Cardiac fibroblast (primary cell): Measurements from ENCODE around the gene ADAM12.

Experiments used
- DNase-seq, 2 donors: peaks; one replicate each; pipeline versions ENCODE4 v3.0.0 to v3.0.0-alpha.2; 2010; ENCODE audit warnings: low read depth in 2 of 2
- H3K4me3 ChIP-seq, 2 donors: replicated peaks in 1 of 2; 1 replicate in 1 of 2; 2 replicates in 1 of 2; pipeline ENCODE4 v1.5.1; 2011; ENCODE audit warnings: low read depth in 2 of 2, low read length in 2 of 2, mild to moderate bottlenecking in 2 of 2, moderate library complexity in 1 of 2
- TF ChIP-seq, protein P1 (sequence below): IDR thresholded peaks from one replicate; pipeline ENCODE4 v1.5.1; 2011; ENCODE audit warnings: low read depth, mild to moderate bottlenecking, low read length, inconsistent platforms

Gene ADAM12

DNA sequence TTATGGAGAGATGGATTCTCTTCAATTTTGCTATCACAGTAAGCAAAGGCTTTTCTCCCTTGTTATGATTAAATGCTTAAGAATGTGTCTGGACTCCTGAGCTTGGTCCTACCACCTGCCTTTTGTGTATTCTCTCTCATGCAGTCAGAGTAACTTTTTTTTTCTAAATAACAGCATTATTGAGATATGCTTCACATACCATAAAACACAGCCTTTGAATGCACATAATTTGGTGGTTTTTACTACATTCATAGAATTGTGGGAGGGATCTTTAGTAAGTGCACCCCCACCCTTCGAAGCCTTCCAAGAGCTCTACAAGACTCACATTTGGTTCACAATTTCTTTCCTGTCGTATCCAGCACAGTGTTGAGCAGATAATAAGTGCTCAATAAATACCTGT lies 175.5 kb downstream of the ADAM12 start:
- TF ChIP-seq, protein P1, sequence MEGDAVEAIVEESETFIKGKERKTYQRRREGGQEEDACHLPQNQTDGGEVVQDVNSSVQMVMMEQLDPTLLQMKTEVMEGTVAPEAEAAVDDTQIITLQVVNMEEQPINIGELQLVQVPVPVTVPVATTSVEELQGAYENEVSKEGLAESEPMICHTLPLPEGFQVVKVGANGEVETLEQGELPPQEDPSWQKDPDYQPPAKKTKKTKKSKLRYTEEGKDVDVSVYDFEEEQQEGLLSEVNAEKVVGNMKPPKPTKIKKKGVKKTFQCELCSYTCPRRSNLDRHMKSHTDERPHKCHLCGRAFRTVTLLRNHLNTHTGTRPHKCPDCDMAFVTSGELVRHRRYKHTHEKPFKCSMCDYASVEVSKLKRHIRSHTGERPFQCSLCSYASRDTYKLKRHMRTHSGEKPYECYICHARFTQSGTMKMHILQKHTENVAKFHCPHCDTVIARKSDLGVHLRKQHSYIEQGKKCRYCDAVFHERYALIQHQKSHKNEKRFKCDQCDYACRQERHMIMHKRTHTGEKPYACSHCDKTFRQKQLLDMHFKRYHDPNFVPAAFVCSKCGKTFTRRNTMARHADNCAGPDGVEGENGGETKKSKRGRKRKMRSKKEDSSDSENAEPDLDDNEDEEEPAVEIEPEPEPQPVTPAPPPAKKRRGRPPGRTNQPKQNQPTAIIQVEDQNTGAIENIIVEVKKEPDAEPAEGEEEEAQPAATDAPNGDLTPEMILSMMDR, result no peak
- DNase-seq, result no peak
- H3K4me3 ChIP-seq, result no peak overlapping the region

DNA sequence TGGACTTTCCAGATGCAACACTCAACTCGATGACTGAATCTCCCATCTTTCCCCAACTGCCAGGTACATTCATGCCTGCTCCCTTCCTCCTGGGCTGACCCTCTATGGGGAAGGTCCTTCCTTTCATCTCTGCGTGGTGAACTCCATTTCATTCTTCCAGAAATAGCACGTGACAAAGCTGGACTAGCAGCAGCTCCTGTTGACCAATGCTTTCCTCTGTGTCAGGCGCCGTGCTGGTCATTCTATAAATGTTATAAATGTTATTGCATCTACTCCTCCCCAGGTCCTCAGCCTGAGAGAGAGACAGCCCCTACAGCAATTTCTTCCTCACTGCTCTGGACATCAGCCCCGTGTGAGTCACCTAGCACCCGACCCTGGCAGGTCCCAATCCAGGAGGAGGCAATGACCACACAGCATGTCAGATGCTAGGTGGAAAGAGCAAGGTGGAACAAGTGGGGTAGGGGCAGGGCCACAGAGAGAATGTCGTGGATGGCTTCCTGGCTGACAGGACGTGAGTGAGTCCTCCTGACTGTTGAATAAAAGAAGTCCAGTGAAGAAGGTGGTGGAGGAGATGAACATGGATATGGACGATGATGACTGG lies 178.1 kb downstream of the ADAM12 start:
- DNase-seq, result no peak
- TF ChIP-seq, protein P1, result no peak
- H3K4me3 ChIP-seq, result no peak overlapping the region

DNA sequence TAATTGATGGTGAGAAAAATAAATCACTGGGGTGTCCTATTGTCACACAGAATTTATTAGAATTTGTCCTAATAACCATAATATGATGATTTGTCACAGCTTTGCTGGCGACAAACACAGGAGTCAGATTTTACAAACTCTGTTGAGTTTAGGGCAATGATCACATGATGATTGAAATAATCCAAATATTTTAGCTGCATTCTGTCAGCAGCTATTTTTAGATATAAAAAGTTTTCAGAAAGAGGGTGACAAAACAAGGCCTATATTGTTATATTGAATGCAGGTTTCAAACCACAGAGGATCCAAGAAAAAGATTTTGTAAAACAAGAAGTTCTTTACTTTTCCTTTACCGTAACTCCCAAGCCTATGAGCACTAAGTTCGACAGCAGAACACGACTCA lies 178.8 kb downstream of the ADAM12 start:
- TF ChIP-seq, protein P1, result no peak
- H3K4me3 ChIP-seq, result no peak overlapping the region
- no peak for DNase-seq

DNA sequence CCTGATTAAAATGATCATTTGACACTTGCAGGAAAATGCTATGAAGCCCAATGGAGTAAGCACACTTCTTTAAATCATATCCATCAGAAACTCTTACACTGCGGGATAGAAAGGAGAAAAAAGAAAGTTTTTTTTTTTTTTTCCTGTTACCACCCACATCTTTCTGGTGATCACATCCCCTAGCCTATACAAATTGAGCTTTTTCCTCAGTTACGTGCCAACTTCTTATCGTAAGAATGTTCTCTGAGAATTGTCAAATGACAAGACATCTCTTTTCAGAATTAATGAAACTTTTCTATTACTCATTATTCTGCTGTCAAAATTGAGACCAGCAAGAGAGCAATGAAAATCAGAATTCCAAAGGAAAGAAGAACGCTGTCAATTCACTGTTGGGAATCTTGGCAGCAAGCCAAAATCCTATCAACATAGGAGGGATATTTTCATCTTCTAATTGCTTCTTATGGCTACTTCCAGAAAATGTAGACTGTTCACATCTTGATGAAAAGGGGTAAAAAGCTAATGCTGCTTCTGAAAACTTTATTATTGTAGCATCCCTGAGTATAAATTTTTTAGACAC lies 179.5 kb downstream of the ADAM12 start:
- TF ChIP-seq, protein P1, result no peak
- H3K4me3 ChIP-seq, result no peak overlapping the region
- peak in 1 of 2 donors; percentile 73 for DNase-seq

DNA sequence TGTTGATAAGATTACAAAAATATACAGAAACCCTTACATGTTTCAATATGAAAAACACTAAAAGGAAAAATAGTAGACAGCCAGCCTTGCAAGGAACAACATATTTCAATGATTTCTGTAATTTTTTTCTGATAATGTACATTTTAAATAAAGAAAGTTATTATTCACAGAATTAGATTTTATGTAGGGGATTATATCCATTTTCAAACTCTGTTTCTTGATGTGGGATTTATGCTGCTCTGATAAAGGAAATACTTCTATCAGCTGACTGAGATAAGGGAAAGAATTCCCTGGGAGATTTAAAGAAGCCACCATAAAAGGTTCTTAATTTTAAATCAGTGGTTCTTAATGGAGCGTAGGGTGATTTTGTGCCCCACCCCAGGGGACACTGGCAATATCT lies 180.4 kb downstream of the ADAM12 start:
- DNase-seq, result no peak
- no peak overlapping the region for H3K4me3 ChIP-seq
- TF ChIP-seq, protein P1, result no peak

DNA sequence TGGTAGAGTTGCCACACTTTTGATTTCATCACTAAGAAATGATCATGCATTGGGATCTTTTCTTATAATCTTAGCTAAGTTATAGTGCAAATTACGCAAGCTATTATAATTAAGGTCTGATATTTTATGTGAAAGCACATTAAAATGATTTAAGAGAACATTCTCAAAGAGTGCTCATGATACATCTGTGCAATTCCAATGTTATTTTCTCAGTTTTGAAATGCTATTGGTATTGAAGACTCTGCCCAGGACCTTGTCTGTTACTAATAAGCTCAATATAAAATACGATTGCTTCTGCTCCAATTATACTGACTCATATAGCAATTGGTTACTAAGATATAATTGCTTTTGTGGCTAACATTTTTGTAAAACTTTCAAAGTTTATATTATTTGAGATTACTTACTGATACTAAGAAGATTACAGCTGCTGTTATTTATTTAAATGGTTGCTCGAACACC lies 180.9 kb downstream of the ADAM12 start:
- DNase-seq, result no peak
- TF ChIP-seq, protein P1, result no peak
- no peak overlapping the region for H3K4me3 ChIP-seq
